Stimulated activated naive CD8-positive, alpha-beta T cell treated with anti-CD3 and anti-CD28 coated beads, Interleukin-15, Interleukin-2, amounts not matched to agents 100 U/mL and 50 U/mL, for 24 hours (primary cell): ENCODE measurements around the gene SLC35F3.

Source experiments
- ATAC-seq: fragments of 150-1000 bp; cut with Tn5 transposase; one replicate; pipeline ENCODE4 v1.10.0; 2021
- DNase-seq: peaks from one replicate; pipeline ENCODE4 v3.0.0; 2021

The SLC35F3 gene

DNA sequence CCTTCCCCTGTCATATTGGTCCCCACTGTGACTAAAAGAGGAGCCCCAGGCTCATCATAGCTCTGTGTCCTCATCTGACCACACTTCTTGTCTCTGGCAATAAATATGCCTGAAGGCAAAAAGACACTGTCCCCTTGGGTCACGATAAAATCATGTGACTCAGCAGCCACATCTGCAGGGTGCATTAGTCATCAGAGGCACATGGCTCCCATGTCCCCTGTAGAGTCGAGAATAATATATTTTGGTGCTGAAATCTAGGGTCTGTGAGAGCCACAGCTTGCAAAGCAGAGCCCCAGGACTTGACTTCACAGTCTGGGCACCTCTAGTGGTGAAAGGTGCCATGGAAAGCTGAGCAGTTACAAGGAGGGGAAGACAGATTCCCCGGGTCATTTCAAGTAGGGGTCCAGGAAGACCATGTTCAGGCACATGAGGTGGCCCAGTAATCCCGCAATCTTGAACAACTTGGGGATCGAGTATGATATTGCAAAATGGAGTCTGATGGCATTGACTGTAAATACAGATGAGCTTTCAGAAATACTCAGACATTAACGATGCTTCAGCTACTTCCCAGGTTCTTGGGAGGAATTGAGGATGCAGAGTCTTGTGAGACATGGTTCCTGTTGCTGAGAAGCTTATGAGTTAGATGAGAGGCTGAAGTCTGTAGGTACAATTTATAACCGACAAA is 68.6 kb downstream of the SLC35F3 start:
- ATAC-seq (no peak), DNase-seq (no peak)

DNA sequence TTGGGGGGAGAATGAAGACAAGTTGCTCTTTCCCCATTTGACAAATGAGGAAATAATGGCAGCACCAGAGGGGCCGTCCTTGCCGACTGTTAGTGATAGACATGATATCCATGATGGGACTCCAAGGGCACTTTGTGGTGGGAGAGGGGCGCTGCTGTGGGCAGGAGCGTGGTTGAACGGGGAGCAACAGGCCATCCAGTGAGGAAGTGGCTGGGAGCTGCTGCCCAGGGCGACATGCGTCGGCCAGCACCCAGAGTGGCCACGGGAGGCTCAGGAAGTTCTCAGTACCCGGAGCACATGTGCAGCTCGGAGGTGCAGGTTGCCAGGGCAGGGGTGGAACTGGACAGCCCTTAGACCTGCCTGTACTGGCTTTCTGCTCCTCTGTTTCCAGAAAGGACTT is 71.0 kb downstream of the SLC35F3 start:
- no peak for ATAC-seq
- DNase-seq, result no peak

DNA sequence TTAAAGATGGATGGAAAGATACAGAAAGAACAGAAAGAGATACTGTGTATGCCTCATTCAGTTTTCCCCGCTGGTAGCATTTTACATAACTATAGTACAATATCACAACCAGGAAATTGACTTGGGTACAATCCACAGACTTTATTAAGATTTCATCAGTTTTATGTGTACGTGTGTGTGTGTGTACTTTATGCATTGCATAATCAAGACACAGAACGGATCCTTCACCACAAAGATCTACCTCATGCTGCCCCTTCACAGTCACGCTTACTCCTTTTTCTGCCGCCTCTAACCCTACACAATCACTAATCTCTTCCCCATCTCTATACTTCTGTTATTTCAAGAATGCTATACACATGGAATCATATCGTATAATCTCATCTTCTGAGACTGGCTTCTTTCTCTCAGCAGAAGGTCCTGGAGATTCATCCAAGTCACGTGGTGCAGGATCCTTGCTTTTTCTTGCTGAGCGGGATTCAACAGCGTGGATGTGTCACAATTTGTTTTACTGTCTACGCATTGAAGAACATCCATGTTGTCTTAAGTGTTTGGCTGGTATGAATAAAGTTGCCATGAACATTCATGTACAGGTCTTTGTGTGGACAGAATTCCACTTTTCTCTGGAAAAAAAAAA is 76.7 kb downstream of the SLC35F3 start:
- ATAC-seq (no peak), DNase-seq (no peak)

DNA sequence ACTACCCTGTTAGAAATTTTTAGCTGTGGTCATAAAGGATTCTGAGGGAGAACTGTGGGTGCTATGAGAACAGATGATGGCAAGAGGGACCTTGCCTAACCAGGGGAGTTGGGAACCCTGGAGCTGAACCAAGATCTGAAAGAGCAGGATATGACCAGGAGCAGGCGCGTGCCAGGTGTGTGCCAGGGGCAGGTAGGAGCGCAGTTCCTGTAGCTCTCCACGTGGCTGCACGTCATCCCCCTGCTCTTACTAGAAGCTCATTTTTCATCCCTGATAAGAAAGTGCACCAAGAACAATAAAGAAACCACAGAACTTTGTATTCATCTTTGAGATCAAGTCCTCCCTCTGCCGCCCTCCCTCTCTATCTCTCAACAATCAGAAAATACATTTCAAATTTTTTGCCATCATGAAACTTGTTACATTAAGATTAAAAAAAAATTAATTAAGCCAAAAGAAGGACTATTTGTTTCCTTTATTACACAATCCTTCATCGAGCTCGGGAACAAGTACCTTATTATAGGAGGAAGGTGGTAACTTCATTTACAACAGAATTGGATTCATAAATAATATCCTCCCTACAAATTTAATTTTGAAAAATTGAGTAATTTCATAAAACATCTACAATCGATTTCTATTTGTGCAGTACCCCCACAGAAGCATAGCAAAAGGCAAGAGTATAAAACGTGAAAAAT is 78.5 kb downstream of the SLC35F3 start:
- DNase-seq, result no peak
- ATAC-seq, result no peak

DNA sequence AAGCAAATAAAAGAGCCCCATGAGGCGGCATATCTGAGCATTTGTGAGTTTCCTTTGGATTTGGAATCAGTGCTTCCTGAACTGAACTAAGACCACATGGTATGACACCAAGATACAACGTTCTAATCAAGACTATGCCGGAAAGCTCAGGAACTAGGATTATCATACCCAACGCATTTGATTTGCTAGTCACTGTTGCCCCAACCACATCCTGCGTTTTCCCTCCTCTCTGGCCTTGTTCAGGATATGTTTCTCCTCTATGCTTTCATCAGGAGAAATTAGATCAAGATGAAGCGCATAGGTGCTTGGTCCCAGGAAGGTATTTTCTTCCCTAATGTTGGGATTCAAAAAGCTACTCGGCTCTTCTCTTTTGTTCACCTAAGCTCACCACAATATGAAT is 79.3 kb downstream of the SLC35F3 start:
- ATAC-seq (no peak), DNase-seq (no peak)

- ATAC-seq (no peak), DNase-seq (no peak)
These were observed 84.7 kb downstream of the SLC35F3 start for GRCh38 chr1:233988963-233989696.

GRCh38 chr1:233990486-233990885 is 86.0 kb downstream of the SLC35F3 start:
- DNase-seq (no peak), ATAC-seq (no peak)

DNA sequence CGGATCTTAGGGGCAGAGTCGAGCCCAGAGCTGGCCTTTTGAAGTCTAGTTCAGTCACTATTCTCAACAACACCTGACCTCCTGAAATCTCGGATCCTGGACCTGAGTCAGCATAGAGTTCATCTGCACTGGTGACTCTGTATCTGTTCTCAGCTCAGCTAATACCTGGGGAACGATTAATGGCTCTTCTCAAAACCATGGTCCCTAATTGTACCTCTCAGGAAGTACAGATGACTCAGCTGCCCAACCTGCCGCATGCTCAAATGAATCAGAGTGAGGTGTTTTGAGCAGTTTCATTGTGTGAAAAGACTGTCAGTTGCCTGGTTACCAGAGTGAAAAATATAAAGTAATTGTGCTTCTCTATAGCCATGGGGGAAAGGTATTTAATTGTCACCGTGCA is 89.2 kb downstream of the SLC35F3 start:
- DNase-seq, result no peak
- ATAC-seq, result no peak

DNA sequence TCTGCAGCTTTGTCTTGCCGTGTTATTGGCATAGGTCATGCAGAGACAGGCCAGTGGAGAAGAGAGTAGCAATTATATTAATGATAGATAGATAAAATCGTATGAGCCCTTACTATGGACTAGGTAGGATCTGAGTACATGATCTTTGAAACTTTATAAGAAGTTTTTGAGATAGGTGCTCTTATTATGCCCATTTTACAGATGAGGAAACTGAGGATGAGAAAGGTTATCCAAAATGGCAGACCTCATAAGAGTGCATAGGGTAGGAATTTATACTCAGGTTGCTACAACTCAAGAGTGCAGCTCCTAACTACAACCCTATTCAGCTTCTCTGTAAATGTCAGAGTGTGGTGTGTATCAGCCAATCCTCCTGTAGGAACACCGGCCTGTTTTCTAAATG is 89.6 kb downstream of the SLC35F3 start:
- ATAC-seq (no peak), DNase-seq (no peak)

DNA sequence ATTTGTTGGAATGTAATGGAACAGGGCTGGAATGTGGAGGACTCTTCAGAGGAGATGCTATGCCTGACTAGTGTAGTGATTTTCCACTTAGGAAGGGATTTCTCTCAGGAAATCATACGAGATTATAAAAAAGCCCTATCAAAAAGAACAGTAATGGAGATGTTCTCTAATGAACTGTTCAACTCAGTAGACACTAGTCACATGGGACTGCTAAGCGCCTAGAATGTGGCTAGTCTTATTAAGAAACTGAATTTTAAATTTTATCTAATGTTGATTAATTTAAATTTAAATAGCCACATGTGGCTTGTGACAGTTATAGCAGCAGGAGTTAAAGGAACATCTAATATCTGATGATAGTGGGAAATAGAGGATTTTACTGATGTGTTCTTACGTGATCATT is 94.0 kb downstream of the SLC35F3 start:
- DNase-seq (no peak), ATAC-seq (no peak)

DNA sequence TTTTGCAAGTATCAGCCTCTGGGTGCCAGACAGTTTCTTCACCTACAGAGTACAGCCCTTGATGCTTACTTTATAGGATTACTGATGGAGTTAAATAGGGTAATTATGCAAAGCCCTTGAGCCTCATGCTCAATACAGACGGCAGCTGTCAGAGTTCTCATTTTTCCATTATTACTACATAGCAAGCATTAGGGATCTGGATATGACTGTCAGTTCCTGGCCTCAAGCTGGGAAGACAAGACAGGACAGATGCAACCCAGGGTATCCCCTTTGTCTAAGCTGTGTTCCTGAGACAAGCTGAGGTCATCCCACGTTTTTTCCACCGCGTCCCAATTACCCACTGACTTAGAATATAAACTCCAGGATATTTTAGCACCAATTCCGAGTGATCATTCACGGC is 94.4 kb downstream of the SLC35F3 start:
- DNase-seq, result no peak
- ATAC-seq, result no peak

- ATAC-seq (no peak), DNase-seq (no peak)
These were observed 96.1 kb downstream of the SLC35F3 start for GRCh38 chr1:234000557-234001041.

DNA sequence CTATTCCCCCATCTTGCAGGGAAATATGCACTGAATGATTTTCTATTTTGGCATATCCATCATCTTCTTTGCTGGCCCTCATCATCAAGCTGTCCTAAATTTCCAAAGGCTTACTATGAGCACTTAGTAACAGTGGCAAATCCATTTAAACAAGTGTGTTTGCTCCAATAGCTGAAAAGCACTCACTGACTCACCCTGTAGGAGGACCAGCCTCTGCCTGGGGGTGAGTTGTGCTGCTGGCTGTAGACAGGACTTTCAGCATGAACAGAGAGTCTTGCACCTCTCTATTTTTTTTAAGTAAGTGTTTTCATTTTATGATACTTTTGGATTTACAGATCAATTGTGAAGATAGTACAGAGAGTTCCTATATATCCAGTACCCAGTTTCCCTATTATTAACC is 97.3 kb downstream of the SLC35F3 start:
- no peak for ATAC-seq
- no peak for DNase-seq

- ATAC-seq (no peak), DNase-seq (no peak)
These were observed 100.1 kb downstream of the SLC35F3 start for GRCh38 chr1:234004591-234004990.

- no peak for DNase-seq
- ATAC-seq, result no peak
These were observed 103.2 kb downstream of the SLC35F3 start for GRCh38 chr1:234007684-234008083.

- DNase-seq (no peak), ATAC-seq (no peak)
These were observed 104.1 kb downstream of the SLC35F3 start for GRCh38 chr1:234008591-234008990.

GRCh38 chr1:234009668-234010067 is 105.2 kb downstream of the SLC35F3 start:
- no peak for ATAC-seq
- DNase-seq, result no peak

DNA sequence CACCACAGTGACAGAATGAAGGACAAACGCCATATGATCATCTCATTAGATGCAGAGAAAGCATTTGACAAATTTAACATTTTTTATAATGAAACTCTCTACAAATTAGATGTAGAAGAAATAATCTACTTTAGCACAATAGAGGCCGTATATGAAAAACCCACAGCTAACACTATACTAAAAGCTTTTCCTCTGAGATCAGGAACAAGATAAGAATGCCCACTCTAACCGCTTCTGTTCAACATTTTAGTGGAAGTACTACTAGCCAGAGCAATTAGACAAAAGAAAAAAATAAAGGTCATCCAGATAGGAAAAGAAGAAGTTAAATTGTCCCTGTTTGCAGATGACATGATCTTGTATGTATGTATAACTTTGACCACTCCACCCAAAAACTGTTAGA is 109.7 kb downstream of the SLC35F3 start:
- ATAC-seq, result no peak
- no peak for DNase-seq

- ATAC-seq, result no peak
- DNase-seq, result no peak
These were observed 114.3 kb downstream of the SLC35F3 start for GRCh38 chr1:234018816-234019215.

GRCh38 chr1:234019387-234019786 is 114.9 kb downstream of the SLC35F3 start:
- DNase-seq, result no peak
- ATAC-seq, result no peak

- ATAC-seq, result no peak
These were observed 117.8 kb downstream of the SLC35F3 start for GRCh38 chr1:234022302-234022701.

GRCh38 chr1:234039603-234040002 is 135.1 kb downstream of the SLC35F3 start:
- ATAC-seq (no peak), DNase-seq (no peak)

More at GRCh38 chr1:234022302-234022701, 117.8 kb downstream of the SLC35F3 start:
- no peak for DNase-seq
